HCT116 (cell line): ENCODE results near the gene UMODL1. TPM values are rescaled to one million over a fixed set of nuclear protein-coding genes. Genes with fewer than 3 reads are reported as not detected.

Experiments
- ATAC-seq: fragments of 200-7000 bp; cut with Tn5 transposase; 2 replicates; pipeline ENCODE4 v1.9.1; 2020; ENCODE audit warnings: mild to moderate bottlenecking, moderate library complexity
- BruUV-seq: library from RNA; stranded (reverse); fragments of 400-500 nt; replicated peaks from 2 replicates; lab custom pipeline; 2021; lab: Mats Ljungman, UMichigan
- CTCF ChIA-PET: fragments of 300-600 bp; sonication (Branson Sonifier 250); formaldehyde crosslinking; loops from one replicate; lab custom pipeline; 2021; ENCODE audit warnings: antibody characterized with exemption; lab: Charles Lee
- POLR2A ChIA-PET: fragments of 300-600, 350-600 bp; sonication (Branson Sonifier 250); formaldehyde crosslinking; loops from one replicate; lab custom pipeline; 2021; ENCODE audit warnings: antibody characterized with exemption; lab: Charles Lee
- RAD21 ChIA-PET, 2 experiments: fragments of 300-600 bp; sonication (Branson Sonifier 250); formaldehyde crosslinking; loops; one replicate each; lab custom pipeline; 2023; ENCODE audit warnings: low total read pairs in 2 of 2; ENCODE audit not compliant: uncharacterized antibody in 2 of 2, unreplicated experiment in 2 of 2, low non-redundant PET in 1 of 2; lab: Charles Lee
- DNase-seq: peaks from one replicate; pipeline ENCODE4 v3.0.0-alpha.2; 2010; ENCODE audit warnings: low read depth, low spot score
- H2AFZ ChIP-seq: fragments of 200-600 bp; shearing (Covaris generic), sonication (generic); 2 replicates; pipeline ENCODE4 v1.6.1; 2017; ENCODE audit warnings: low read depth, mixed run types, mixed read lengths, antibody characterized with exemption, low read length; ENCODE audit not compliant: poor library complexity, severe bottlenecking
- H3K27ac ChIP-seq: 2 replicates; pipeline ENCODE4 v1.5.1; 2012; ENCODE audit warnings: low read depth, low read length
- H3K27me3 ChIP-seq: fragments of 200-600 bp; sonication (generic); 2 replicates; pipeline ENCODE4 v1.6.1; 2016; ENCODE audit warnings: mixed run types, low read length, mixed read lengths; ENCODE audit not compliant: insufficient read depth
- H3K36me3 ChIP-seq, 2 experiments: fragments of 200-500 bp in 1 of 2; fragments of 200-600 bp in 1 of 2; sonication (Bioruptor generic) in 1 of 2; sonication (generic) in 1 of 2; 2 replicates each; pipeline versions ENCODE4 v1.5.1 to v1.6.1; 2014 to 2016; ENCODE audit warnings: low read length in 2 of 2, inconsistent platforms in 1 of 2, mixed read lengths in 1 of 2, mixed run types in 1 of 2; ENCODE audit not compliant: insufficient read depth in 2 of 2, control insufficient read depth in 1 of 2
- H3K4me1 ChIP-seq, 2 experiments: fragments of 200-600 bp in 1 of 2; sonication (generic) in 1 of 2; 2 replicates each; pipeline versions ENCODE4 v1.5.1 to v1.6.1; 2012 to 2017; ENCODE audit warnings: low read length in 2 of 2, inconsistent platforms in 1 of 2, mild to moderate bottlenecking in 1 of 2, mixed read lengths in 1 of 2, mixed run types in 1 of 2, moderate library complexity in 1 of 2; ENCODE audit not compliant: insufficient read depth in 2 of 2, control insufficient read depth in 1 of 2
- H3K4me2 ChIP-seq: fragments of 200-600 bp; sonication (generic); 2 replicates; pipeline ENCODE4 v1.6.1; 2017; ENCODE audit warnings: mixed run types, low read length, mixed read lengths
- H3K4me3 ChIP-seq, 2 experiments: fragments of 200-600 bp in 1 of 2; sonication (generic) in 1 of 2; replicated peaks in 1 of 2; 2 replicates each; pipeline ENCODE4 v1.5.1; 2011 to 2016; ENCODE audit warnings: low read length in 2 of 2, control low read depth in 1 of 2, low read depth in 1 of 2, mild to moderate bottlenecking in 1 of 2, mixed read lengths in 1 of 2, mixed run types in 1 of 2
- H3K79me2 ChIP-seq: fragments of 200-600 bp; sonication (generic); 2 replicates; pipeline ENCODE4 v1.6.1; 2017; ENCODE audit warnings: mild to moderate bottlenecking, mixed run types, low read length, moderate library complexity, mixed read lengths; ENCODE audit not compliant: insufficient read depth
- H3K9ac ChIP-seq: fragments of 200-600 bp; sonication (generic); 2 replicates; pipeline ENCODE4 v1.6.1; 2016; ENCODE audit warnings: low read length, mixed read lengths
- H3K9me2 ChIP-seq: fragments of 200-600 bp; sonication (generic), shearing (Covaris generic); 2 replicates; pipeline ENCODE4 v1.6.1; 2017; ENCODE audit warnings: mixed run types, mild to moderate bottlenecking, moderate library complexity; ENCODE audit not compliant: insufficient read depth
- H3K9me3 ChIP-seq, 2 experiments: fragments of 200-500 bp in 1 of 2; fragments of 200-600 bp in 1 of 2; sonication (Bioruptor generic) in 1 of 2; sonication (generic) in 1 of 2; 2 replicates each; pipeline ENCODE4 v1.6.1; 2014 to 2017; ENCODE audit warnings: low read length in 2 of 2, mixed read lengths in 2 of 2, inconsistent platforms in 1 of 2, low read depth in 1 of 2, mild to moderate bottlenecking in 1 of 2, mixed run types in 1 of 2, moderate library complexity in 1 of 2; ENCODE audit not compliant: control insufficient read depth in 1 of 2, insufficient read depth in 1 of 2
- H4K20me1 ChIP-seq: fragments of 200-600 bp; sonication (generic), shearing (Covaris generic); 2 replicates; pipeline ENCODE4 v1.6.1; 2017; ENCODE audit warnings: mixed run types, mild to moderate bottlenecking, moderate library complexity; ENCODE audit not compliant: insufficient read depth
- CBX3 ChIP-seq: IDR thresholded peaks from 2 replicates; pipeline ENCODE4 v1.6.1; 2012; ENCODE audit warnings: low read depth
- CEBPB ChIP-seq: IDR thresholded peaks from 2 replicates; pipeline ENCODE4 v1.6.1; 2012; ENCODE audit warnings: low read depth
- EGR1 ChIP-seq: IDR thresholded peaks from 2 replicates; pipeline ENCODE4 v1.6.1; 2012; ENCODE audit warnings: low read depth
- EZH2 ChIP-seq: fragments of 200-600 bp; sonication (generic); IDR thresholded peaks from 2 replicates; pipeline ENCODE4 v1.6.1; 2017; ENCODE audit warnings: antibody characterized with exemption, mixed run types
- EZH2phosphoT487 ChIP-seq: fragments of 200-600 bp; IDR thresholded peaks from 2 replicates; pipeline ENCODE4 v1.6.1; 2018; ENCODE audit warnings: antibody characterized with exemption, borderline replicate concordance
- FOSL1 ChIP-seq: IDR thresholded peaks from 2 replicates; pipeline ENCODE4 v1.6.1; 2012; ENCODE audit warnings: low read depth
- JUND ChIP-seq: IDR thresholded peaks from 2 replicates; pipeline ENCODE4 v1.6.1; 2012
- POLR2A ChIP-seq: IDR thresholded peaks from 2 replicates; pipeline ENCODE4 v1.7.0; 2011; ENCODE audit warnings: borderline replicate concordance; ENCODE audit not compliant: insufficient read depth, insufficient read length; ENCODE audit errors: extremely low read depth
- POLR2AphosphoS5 ChIP-seq: IDR thresholded peaks from 2 replicates; pipeline ENCODE4 v1.6.1; 2011; ENCODE audit warnings: mild to moderate bottlenecking, low read depth, low read length, moderate library complexity
- RAD21 ChIP-seq: IDR thresholded peaks from 2 replicates; pipeline ENCODE4 v1.6.1; 2012; ENCODE audit warnings: low read depth, mild to moderate bottlenecking
- SIN3A ChIP-seq: IDR thresholded peaks from 2 replicates; pipeline ENCODE4 v1.6.1; 2012; ENCODE audit warnings: low read depth
- SP1 ChIP-seq: IDR thresholded peaks from 2 replicates; pipeline ENCODE4 v1.6.1; 2012; ENCODE audit warnings: low read depth
- SRF ChIP-seq: IDR thresholded peaks from 2 replicates; pipeline ENCODE4 v1.6.1; 2012; ENCODE audit warnings: low read depth
- TCF7L2 ChIP-seq: IDR thresholded peaks from 2 replicates; pipeline ENCODE4 v1.7.0; 2011; ENCODE audit warnings: borderline replicate concordance, inconsistent platforms; ENCODE audit not compliant: insufficient read depth, insufficient read length; ENCODE audit errors: extremely low read depth
- ZFX ChIP-seq: fragments of 450-650 bp; IDR thresholded peaks from 2 replicates; pipeline ENCODE4 v1.6.1; 2017
- ZNF274 ChIP-seq: fragments of 200-500 bp; sonication (Bioruptor generic); IDR thresholded peaks from 2 replicates; pipeline ENCODE4 v1.6.1; 2014; ENCODE audit warnings: mild to moderate bottlenecking, low read depth, low read length, inconsistent platforms
- intact Hi-C: fragments of 100-400 bp; cut with micrococcal nuclease; formaldehyde crosslinking; loops from 2 replicates; pipeline ENCODE4 v1.10.0; 2022
- total RNA-seq: library from RNA; stranded (reverse); gene quantifications from one replicate; pipeline ENCODE4 v1.2.1, GENCODE V29; 2021; ENCODE audit not compliant: unreplicated experiment
- TF ChIP-seq, protein P1 (sequence below): IDR thresholded peaks from 2 replicates; pipeline ENCODE4 v1.6.1; 2012
- TF ChIP-seq, protein P2 (sequence below): IDR thresholded peaks from 2 replicates; pipeline ENCODE4 v1.6.1; 2012; ENCODE audit warnings: low read depth
- TF ChIP-seq, protein P3 (sequence below): IDR thresholded peaks from 2 replicates; pipeline ENCODE4 v1.6.1; 2011; ENCODE audit warnings: mild to moderate bottlenecking, low read length, moderate library complexity; ENCODE audit not compliant: insufficient replicate concordance; ENCODE audit errors: extremely low read depth
- TF ChIP-seq, protein P4 (sequence below), 3 experiments: fragments of 200-600 bp in 1 of 3; sonication (generic) in 1 of 3; IDR thresholded peaks in 2 of 3; conservative IDR thresholded peaks in 1 of 3; 2 replicates each; pipeline ENCODE4 v1.5.1; 2012 to 2017; ENCODE audit warnings: low read depth in 2 of 3, low read length in 2 of 3, antibody characterized with exemption in 1 of 3, borderline replicate concordance in 1 of 3, control low read depth in 1 of 3, mild to moderate bottlenecking in 1 of 3, mixed read lengths in 1 of 3, mixed run types in 1 of 3, moderate library complexity in 1 of 3; ENCODE audit not compliant: insufficient read depth in 1 of 3

The UMODL1 gene
- total RNA-seq, 1 experiment from 2014 or later, result not detected

DNA sequence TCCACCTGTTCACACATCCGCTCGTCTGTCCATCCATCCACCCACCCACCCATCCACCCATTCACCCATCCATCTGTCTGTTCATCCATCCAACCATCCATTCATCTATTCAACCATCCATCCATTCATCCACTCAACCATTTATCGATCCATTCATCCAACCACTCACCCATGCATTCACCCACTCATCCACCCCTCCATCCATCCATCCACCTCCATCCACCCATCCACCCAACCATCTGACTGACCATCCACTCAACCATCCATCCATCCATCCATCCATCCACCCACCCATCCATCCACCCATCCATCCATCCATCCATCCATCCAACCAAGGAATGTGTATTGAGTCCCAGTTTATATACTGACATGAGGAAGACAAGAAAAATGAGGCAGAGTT, 73.1 kb downstream of the UMODL1 start:
- H3K9ac ChIP-seq, result no peak overlapping the region
- H3K4me2 ChIP-seq, result no peak overlapping the region
- TF ChIP-seq POLR2AphosphoS5 (no peak), ZNF274 (no peak), POLR2A (no peak), ZFX (no peak), SIN3A (no peak), JUND (no peak), CBX3 (no peak), EZH2phosphoT487 (no peak), EGR1 (no peak), CEBPB (no peak), EZH2 (no peak), TCF7L2 (no peak), SRF (no peak), SP1 (no peak), RAD21 (no peak), FOSL1 (no peak)
- TF ChIP-seq, protein P1, sequence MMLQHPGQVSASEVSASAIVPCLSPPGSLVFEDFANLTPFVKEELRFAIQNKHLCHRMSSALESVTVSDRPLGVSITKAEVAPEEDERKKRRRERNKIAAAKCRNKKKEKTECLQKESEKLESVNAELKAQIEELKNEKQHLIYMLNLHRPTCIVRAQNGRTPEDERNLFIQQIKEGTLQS, result no peak
- TF ChIP-seq, protein P2, sequence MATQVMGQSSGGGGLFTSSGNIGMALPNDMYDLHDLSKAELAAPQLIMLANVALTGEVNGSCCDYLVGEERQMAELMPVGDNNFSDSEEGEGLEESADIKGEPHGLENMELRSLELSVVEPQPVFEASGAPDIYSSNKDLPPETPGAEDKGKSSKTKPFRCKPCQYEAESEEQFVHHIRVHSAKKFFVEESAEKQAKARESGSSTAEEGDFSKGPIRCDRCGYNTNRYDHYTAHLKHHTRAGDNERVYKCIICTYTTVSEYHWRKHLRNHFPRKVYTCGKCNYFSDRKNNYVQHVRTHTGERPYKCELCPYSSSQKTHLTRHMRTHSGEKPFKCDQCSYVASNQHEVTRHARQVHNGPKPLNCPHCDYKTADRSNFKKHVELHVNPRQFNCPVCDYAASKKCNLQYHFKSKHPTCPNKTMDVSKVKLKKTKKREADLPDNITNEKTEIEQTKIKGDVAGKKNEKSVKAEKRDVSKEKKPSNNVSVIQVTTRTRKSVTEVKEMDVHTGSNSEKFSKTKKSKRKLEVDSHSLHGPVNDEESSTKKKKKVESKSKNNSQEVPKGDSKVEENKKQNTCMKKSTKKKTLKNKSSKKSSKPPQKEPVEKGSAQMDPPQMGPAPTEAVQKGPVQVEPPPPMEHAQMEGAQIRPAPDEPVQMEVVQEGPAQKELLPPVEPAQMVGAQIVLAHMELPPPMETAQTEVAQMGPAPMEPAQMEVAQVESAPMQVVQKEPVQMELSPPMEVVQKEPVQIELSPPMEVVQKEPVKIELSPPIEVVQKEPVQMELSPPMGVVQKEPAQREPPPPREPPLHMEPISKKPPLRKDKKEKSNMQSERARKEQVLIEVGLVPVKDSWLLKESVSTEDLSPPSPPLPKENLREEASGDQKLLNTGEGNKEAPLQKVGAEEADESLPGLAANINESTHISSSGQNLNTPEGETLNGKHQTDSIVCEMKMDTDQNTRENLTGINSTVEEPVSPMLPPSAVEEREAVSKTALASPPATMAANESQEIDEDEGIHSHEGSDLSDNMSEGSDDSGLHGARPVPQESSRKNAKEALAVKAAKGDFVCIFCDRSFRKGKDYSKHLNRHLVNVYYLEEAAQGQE, result no peak
- TF ChIP-seq, protein P3, sequence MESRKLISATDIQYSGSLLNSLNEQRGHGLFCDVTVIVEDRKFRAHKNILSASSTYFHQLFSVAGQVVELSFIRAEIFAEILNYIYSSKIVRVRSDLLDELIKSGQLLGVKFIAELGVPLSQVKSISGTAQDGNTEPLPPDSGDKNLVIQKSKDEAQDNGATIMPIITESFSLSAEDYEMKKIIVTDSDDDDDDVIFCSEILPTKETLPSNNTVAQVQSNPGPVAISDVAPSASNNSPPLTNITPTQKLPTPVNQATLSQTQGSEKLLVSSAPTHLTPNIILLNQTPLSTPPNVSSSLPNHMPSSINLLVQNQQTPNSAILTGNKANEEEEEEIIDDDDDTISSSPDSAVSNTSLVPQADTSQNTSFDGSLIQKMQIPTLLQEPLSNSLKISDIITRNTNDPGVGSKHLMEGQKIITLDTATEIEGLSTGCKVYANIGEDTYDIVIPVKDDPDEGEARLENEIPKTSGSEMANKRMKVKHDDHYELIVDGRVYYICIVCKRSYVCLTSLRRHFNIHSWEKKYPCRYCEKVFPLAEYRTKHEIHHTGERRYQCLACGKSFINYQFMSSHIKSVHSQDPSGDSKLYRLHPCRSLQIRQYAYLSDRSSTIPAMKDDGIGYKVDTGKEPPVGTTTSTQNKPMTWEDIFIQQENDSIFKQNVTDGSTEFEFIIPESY, result no peak
- TF ChIP-seq, protein P4, sequence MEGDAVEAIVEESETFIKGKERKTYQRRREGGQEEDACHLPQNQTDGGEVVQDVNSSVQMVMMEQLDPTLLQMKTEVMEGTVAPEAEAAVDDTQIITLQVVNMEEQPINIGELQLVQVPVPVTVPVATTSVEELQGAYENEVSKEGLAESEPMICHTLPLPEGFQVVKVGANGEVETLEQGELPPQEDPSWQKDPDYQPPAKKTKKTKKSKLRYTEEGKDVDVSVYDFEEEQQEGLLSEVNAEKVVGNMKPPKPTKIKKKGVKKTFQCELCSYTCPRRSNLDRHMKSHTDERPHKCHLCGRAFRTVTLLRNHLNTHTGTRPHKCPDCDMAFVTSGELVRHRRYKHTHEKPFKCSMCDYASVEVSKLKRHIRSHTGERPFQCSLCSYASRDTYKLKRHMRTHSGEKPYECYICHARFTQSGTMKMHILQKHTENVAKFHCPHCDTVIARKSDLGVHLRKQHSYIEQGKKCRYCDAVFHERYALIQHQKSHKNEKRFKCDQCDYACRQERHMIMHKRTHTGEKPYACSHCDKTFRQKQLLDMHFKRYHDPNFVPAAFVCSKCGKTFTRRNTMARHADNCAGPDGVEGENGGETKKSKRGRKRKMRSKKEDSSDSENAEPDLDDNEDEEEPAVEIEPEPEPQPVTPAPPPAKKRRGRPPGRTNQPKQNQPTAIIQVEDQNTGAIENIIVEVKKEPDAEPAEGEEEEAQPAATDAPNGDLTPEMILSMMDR (IDR thresholded peaks at IDR 0.05 in 2 of 3, conservative IDR thresholded peaks at IDR 0.05 in 1 of 3; ENCODE audit: borderline replicate concordance in 1 of 3, insufficient read depth in 1 of 3, low read depth in 2 of 3, low read length in 2 of 3), result no peak
- no peak overlapping the region for H3K4me3 ChIP-seq
- no peak for ATAC-seq
- 0 out of 4 replicates have a peak, but pooled peaks cover 2 to 3% of the 10 kb centered on the region in 2 experiments for H3K4me1 ChIP-seq
- H4K20me1 ChIP-seq, result no peaks in the 10 kb centered on the region
- intact Hi-C loops, result no loop called here
- no peaks in the 10 kb centered on the region for H3K9me2 ChIP-seq
- RAD21 ChIA-PET, result interaction anchor here in 1 of 2 experiments (1.8 kb wide), 1 partner anchor 114 kb away, joined by 4 read pairs; no protein-coding TSS in a partner anchor
- H3K36me3 ChIP-seq, result no peaks in the 10 kb centered on the region
- POLR2A ChIA-PET, result no interaction called here
- CTCF ChIA-PET, result interaction anchor here (2.0 to 2.2 kb wide), 2 partner anchors 115 to 237 kb away, joined by 6 to 36 read pairs; no protein-coding TSS in a partner anchor
- no peaks in the 10 kb centered on the region for H3K79me2 ChIP-seq
- DNase-seq, result no peak
- H3K27ac ChIP-seq, result no peak overlapping the region
- H2AFZ ChIP-seq, result no peak overlapping the region
- H3K9me3 ChIP-seq, result no peaks in the 10 kb centered on the region
- H3K27me3 ChIP-seq, result no peaks in the 10 kb centered on the region
- no TSS peak for BruUV-seq
